K562 (cell line): ENCODE measurements around the gene UBA52. TPM values are rescaled to one million over a fixed set of nuclear protein-coding genes. Genes with fewer than 3 reads are reported as not detected.
A peak's percentile ranks its signal among the peaks of the same experiment; 100 is the strongest.

Experiments
- BHLHE40 ChIP-seq: IDR thresholded peaks from 2 replicates; pipeline ENCODE4 v1.6.1; 2011; ENCODE audit warnings: low read length, improper control_type of control experiment
- CBFA2T2 ChIP-seq: fragments of 450-650 bp; conservative IDR thresholded peaks from 2 replicates; pipeline ENCODE4 v1.6.1; 2017; ENCODE audit warnings: mild to moderate bottlenecking
- HDGF ChIP-seq: fragments of 450-650 bp; IDR thresholded peaks from 2 replicates; pipeline ENCODE4 v1.6.1; 2016
- MCM2 ChIP-seq: fragments of 450-650 bp; IDR thresholded peaks from 2 replicates; pipeline ENCODE4 v1.6.1; 2017; ENCODE audit warnings: low read depth, mild to moderate bottlenecking
- NELFE ChIP-seq: IDR thresholded peaks from 2 replicates; pipeline ENCODE4 v1.6.1; 2011; ENCODE audit warnings: mild to moderate bottlenecking; ENCODE audit not compliant: insufficient read depth, insufficient read length
- RNF219 ChIP-seq: fragments of 250-450 bp; sonication (Bioruptor Pico); IDR thresholded peaks from 2 replicates; pipeline ENCODE4 v1.5.0; 2022; ENCODE audit warnings: mild to moderate bottlenecking
- SP1 ChIP-seq: sonication (generic); formaldehyde crosslinking; IDR thresholded peaks from 2 replicates; pipeline ENCODE4 v1.8.1; 2022; ENCODE audit warnings: mild to moderate bottlenecking, missing genetic modification reagents
- ZKSCAN3 ChIP-seq: fragments of 250-450 bp; sonication (Bioruptor Pico); IDR thresholded peaks from 2 replicates; pipeline ENCODE4 v1.4.0; 2020
- ZNF124 ChIP-seq: sonication (generic); formaldehyde crosslinking; IDR thresholded peaks from 2 replicates; pipeline ENCODE4 v1.8.1; 2022; ENCODE audit warnings: missing genetic modification reagents
- ZNF584 ChIP-seq: fragments of 200-800 bp; sonication (Bioruptor generic); IDR thresholded peaks from 2 replicates; pipeline ENCODE4 v1.6.1; 2016; ENCODE audit warnings: low read depth, mild to moderate bottlenecking, missing genetic modification characterization, missing compliant biosample characterization
- ZNF586 ChIP-seq: fragments of 450-650 bp; formaldehyde crosslinking; conservative IDR thresholded peaks from 2 replicates; pipeline ENCODE4 v1.4.0; 2020; ENCODE audit warnings: mild to moderate bottlenecking, moderate library complexity
- ZNF76 ChIP-seq: fragments of 250-450 bp; sonication (Bioruptor Pico); IDR thresholded peaks from 2 replicates; pipeline ENCODE4 v1.4.0; 2020; ENCODE audit warnings: mild to moderate bottlenecking, moderate library complexity, borderline replicate concordance
- polyA plus RNA-seq, 8 experiments: library from polyadenylated mRNA; depleted of rRNA in 4 of 8; stranded (reverse) in 5 of 8; unstranded in 3 of 8; fragments of >200 nt; fragmentation: Nextera tagmentation in 2 of 8; fragmentation: Illumina TruSeq in 1 of 8; extraction: Ambion mirVana in 2 of 8; extraction: Trizol in 1 of 8; gene quantifications; 2 replicates each; pipeline versions ENCODE4 v1.2.1 to v1.2.3, GENCODE V29; 2011 to 2014; ENCODE audit warnings: inconsistent platforms in 1 of 8, missing spikeins in 1 of 8
- total RNA-seq, 7 experiments: library from RNA; depleted of rRNA in 6 of 7; stranded (reverse); fragments of >200 nt in 6 of 7; fragmentation: Illumina TruSeq in 2 of 7; extraction: Trizol in 2 of 7; gene quantifications; 2 replicates each; pipeline versions ENCODE4 v1.2.1 to v1.2.3, GENCODE V29; 2011 to 2021; ENCODE audit warnings: low replicate concordance in 1 of 7
- TF ChIP-seq, protein P1 (sequence below): fragments of 250-450 bp; sonication (Bioruptor Pico); IDR thresholded peaks from 2 replicates; pipeline ENCODE4 v1.4.0; 2020; ENCODE audit warnings: mild to moderate bottlenecking
- TF ChIP-seq, protein P2 (sequence below), 3 experiments: fragments of 200-800 bp in 1 of 3; fragments of 250-450 bp in 1 of 3; fragments of 450-650 bp in 1 of 3; sonication (Bioruptor Pico) in 1 of 3; sonication (Bioruptor generic) in 1 of 3; formaldehyde crosslinking in 1 of 3; IDR thresholded peaks; 2 replicates each; pipeline versions ENCODE4 v1.6.1 to v1.8.0; 2016 to 2022; ENCODE audit warnings: mild to moderate bottlenecking in 2 of 3, missing genetic modification characterization in 2 of 3, missing compliant biosample characterization in 1 of 3, moderate library complexity in 1 of 3
- TF ChIP-seq, protein P3 (sequence below): sonication (generic); formaldehyde crosslinking; IDR thresholded peaks from 2 replicates; pipeline ENCODE4 v1.8.0; 2022; ENCODE audit warnings: mild to moderate bottlenecking, missing genetic modification reagents
- TF ChIP-seq, protein P4 (sequence below): fragments of 450-650 bp; formaldehyde crosslinking; IDR thresholded peaks from 2 replicates; pipeline ENCODE4 v1.4.0; 2020; ENCODE audit warnings: mild to moderate bottlenecking, mixed read lengths

The UBA52 gene
- total and polyA plus RNA-seq, 9 of the 15 experiments (the other 6 are each of a cell fraction or from before 2014, with no cell fraction given) = 1,110 to 2,751 (median 1,733) TPM

DNA sequence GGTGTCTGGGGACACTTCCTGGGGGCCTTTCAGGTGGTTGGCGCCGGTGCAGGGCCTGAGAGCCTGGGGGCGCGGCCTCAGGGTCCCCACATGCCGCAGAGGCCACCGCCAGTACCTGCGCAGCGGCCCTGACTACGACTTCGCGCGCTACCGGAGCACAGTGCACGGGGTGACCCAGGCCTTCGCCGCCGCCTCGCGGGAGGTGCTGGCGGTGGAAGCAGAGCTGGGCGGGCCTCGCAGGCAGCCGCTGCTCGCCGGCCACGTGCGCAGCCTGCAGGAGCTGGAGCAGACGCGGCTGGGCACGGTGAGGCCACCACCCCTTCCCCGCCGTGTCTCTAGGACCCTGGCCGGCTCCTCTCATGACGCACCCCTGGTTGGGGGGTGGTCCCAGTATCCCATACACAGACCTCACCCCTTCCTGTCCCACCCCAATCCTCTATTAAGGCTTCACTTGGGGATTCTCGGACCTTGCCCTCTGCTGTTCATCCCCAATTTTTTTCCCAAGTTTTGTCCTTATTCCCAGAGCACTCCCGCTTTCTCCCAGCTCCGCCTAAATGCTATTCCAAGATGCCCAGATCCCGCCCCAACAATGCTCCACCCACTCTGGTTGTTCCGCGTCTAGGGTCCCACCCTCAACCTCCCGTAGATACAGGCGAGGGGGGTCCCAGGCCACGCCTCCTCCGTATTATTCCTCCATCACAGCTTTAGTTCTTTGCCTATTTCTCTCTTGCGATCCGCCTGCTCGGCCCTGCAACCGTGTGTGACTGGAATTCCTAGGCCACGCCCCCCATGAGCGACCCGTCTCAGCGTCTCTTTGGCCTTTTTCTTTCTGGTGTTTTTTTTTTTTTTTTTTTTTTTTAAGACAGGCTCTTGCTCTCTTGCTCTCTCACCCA, 18.0 kb downstream of the UBA52 start (continued):
- TF ChIP-seq, protein P1, sequence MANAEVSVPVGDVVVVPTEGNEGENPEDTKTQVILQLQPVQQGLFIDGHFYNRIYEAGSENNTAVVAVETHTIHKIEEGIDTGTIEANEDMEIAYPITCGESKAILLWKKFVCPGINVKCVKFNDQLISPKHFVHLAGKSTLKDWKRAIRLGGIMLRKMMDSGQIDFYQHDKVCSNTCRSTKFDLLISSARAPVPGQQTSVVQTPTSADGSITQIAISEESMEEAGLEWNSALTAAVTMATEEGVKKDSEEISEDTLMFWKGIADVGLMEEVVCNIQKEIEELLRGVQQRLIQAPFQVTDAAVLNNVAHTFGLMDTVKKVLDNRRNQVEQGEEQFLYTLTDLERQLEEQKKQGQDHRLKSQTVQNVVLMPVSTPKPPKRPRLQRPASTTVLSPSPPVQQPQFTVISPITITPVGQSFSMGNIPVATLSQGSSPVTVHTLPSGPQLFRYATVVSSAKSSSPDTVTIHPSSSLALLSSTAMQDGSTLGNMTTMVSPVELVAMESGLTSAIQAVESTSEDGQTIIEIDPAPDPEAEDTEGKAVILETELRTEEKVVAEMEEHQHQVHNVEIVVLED (CRISPR knock-in tag) = peak; percentile 8; the same call in 1 of the 2 replicates
- TF ChIP-seq BHLHE40 (peak; percentile 89), ZKSCAN3 (no peak), CBFA2T2 (no peak), RNF219 (CRISPR knock-in tag) (no peak), NELFE (no peak), HDGF (0 out of 2 replicates have a peak, but pooled peaks have one; percentile 62), MCM2 (no peak), ZNF584 (CRISPR knock-in tag) (no peak), ZNF586 (CRISPR knock-in tag) (no peak), ZNF124 (CRISPR knock-in tag) (peak; percentile 57; the same call in 1 of the 2 replicates), SP1 (no peak), ZNF76 (CRISPR knock-in tag) (no peak)
- TF ChIP-seq, protein P2, sequence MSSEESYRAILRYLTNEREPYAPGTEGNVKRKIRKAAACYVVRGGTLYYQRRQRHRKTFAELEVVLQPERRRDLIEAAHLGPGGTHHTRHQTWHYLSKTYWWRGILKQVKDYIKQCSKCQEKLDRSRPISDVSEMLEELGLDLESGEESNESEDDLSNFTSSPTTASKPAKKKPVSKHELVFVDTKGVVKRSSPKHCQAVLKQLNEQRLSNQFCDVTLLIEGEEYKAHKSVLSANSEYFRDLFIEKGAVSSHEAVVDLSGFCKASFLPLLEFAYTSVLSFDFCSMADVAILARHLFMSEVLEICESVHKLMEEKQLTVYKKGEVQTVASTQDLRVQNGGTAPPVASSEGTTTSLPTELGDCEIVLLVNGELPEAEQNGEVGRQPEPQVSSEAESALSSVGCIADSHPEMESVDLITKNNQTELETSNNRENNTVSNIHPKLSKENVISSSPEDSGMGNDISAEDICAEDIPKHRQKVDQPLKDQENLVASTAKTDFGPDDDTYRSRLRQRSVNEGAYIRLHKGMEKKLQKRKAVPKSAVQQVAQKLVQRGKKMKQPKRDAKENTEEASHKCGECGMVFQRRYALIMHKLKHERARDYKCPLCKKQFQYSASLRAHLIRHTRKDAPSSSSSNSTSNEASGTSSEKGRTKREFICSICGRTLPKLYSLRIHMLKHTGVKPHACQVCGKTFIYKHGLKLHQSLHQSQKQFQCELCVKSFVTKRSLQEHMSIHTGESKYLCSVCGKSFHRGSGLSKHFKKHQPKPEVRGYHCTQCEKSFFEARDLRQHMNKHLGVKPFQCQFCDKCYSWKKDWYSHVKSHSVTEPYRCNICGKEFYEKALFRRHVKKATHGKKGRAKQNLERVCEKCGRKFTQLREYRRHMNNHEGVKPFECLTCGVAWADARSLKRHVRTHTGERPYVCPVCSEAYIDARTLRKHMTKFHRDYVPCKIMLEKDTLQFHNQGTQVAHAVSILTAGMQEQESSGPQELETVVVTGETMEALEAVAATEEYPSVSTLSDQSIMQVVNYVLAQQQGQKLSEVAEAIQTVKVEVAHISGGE (CRISPR knock-in tag; IDR thresholded peaks at IDR 0.05) = no peak
- TF ChIP-seq, protein P3, sequence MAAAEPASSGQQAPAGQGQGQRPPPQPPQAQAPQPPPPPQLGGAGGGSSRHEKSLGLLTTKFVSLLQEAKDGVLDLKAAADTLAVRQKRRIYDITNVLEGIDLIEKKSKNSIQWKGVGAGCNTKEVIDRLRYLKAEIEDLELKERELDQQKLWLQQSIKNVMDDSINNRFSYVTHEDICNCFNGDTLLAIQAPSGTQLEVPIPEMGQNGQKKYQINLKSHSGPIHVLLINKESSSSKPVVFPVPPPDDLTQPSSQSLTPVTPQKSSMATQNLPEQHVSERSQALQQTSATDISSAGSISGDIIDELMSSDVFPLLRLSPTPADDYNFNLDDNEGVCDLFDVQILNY (CRISPR knock-in tag) = peak; percentile 83; the same call in 1 of the 2 replicates
- TF ChIP-seq, protein P4, sequence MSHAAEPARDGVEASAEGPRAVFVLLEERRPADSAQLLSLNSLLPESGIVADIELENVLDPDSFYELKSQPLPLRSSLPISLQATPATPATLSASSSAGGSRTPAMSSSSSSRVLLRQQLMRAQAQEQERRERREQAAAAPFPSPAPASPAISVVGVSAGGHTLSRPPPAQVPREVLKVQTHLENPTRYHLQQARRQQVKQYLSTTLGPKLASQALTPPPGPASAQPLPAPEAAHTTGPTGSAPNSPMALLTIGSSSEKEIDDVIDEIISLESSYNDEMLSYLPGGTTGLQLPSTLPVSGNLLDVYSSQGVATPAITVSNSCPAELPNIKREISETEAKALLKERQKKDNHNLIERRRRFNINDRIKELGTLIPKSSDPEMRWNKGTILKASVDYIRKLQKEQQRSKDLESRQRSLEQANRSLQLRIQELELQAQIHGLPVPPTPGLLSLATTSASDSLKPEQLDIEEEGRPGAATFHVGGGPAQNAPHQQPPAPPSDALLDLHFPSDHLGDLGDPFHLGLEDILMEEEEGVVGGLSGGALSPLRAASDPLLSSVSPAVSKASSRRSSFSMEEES (CRISPR knock-in tag) = no peak
